Activated CD8-positive, alpha-beta T cell treated with anti-CD3 and anti-CD28 coated beads, Interleukin-2, amount 10 ng/mL, durations not matched to agents 7 days and 5 days (primary cell): ENCODE data around the gene PTPRCAP. TPM values are rescaled to one million over a fixed set of nuclear protein-coding genes. Genes with fewer than 3 reads are reported as not detected.

ENCODE experiments used
- ATAC-seq: fragments of 150-1000 bp; cut with Tn5 transposase; one replicate; pipeline ENCODE4 v1.10.0; 2021; ENCODE audit warnings: moderate library complexity
- CTCF ChIA-PET: fragments of 350-600 bp; sonication (Branson Sonifier 250); formaldehyde crosslinking; loops from one replicate; lab custom pipeline; 2021; ENCODE audit warnings: antibody characterized with exemption; lab: Charles Lee
- POLR2A ChIA-PET: fragments of 350-600 bp; sonication (Branson Sonifier 250); formaldehyde crosslinking; loops from one replicate; lab custom pipeline; 2021; ENCODE audit warnings: antibody characterized with exemption; lab: Charles Lee
- DNase-seq: peaks from one replicate; pipeline ENCODE4 v3.0.0-alpha.2; 2020
- H3K27ac Mint-ChIP-seq: one replicate; pipeline ENCODE4 v1.8.0; 2021; ENCODE audit warnings: mild to moderate bottlenecking, mixed read lengths
- H3K27me3 Mint-ChIP-seq: one replicate; pipeline ENCODE4 v1.8.0; 2021; ENCODE audit warnings: low read depth, mixed read lengths
- H3K36me3 Mint-ChIP-seq: one replicate; pipeline ENCODE4 v1.8.0; 2021; ENCODE audit warnings: low read depth, mixed read lengths
- H3K4me1 Mint-ChIP-seq: one replicate; pipeline ENCODE4 v1.8.0; 2021; ENCODE audit warnings: low read depth, mixed read lengths
- H3K4me3 Mint-ChIP-seq: one replicate; pipeline ENCODE4 v1.8.0; 2021; ENCODE audit warnings: mild to moderate bottlenecking, mixed read lengths
- H3K9me3 Mint-ChIP-seq: one replicate; pipeline ENCODE4 v1.8.0; 2022; ENCODE audit warnings: mixed read lengths; ENCODE audit not compliant: insufficient read depth
- total RNA-seq, 2 experiments: library from RNA; stranded (reverse); gene quantifications; one replicate each; pipeline ENCODE4 v1.2.3, GENCODE V29; 2021

Gene PTPRCAP
- total RNA-seq, 2 experiments from 2014 or later = 445 to 447 TPM

DNA sequence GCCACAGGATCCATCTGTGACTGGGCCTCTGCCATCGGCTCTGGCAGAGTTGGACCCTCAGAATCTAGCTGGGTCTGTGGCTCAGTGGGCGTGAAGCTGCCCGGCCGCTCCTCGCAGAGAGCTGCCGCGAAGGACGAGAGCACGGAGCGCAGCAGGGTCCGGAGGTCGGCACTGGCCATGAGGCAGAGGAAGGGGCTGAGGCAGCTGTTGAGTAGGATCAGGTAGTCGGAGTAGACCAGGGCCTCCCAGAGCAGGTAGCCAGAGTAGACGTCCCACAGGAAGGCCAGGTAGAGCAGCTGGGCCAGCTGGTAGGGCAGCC, 14.1 kb upstream of the PTPRCAP start:
- Mint-ChIP-seq H3K4me1 (peaks cover 9% of the 10 kb centered on the region), H3K27me3 (peaks cover 2% of the 10 kb centered on the region), H3K9me3 (no peaks in the 10 kb centered on the region), H3K27ac (no peak overlapping the region), H3K4me3 (no peak overlapping the region), H3K36me3 (no peaks in the 10 kb centered on the region)
- ChIA-PET POLR2A (interaction anchor here (0.7 to 4.7 kb wide), 5 partner anchors 12 to 23 kb away, joined by 3 to 34 read pairs (median 3); partner anchors contain the start of genes PTPRCAP and RPS6KB2), CTCF (interaction anchor here (1.4 kb wide), 1 partner anchor 69 kb away, joined by 3 read pairs; no protein-coding TSS in a partner anchor)
- ATAC-seq (no peak), DNase-seq (no peak)

DNA sequence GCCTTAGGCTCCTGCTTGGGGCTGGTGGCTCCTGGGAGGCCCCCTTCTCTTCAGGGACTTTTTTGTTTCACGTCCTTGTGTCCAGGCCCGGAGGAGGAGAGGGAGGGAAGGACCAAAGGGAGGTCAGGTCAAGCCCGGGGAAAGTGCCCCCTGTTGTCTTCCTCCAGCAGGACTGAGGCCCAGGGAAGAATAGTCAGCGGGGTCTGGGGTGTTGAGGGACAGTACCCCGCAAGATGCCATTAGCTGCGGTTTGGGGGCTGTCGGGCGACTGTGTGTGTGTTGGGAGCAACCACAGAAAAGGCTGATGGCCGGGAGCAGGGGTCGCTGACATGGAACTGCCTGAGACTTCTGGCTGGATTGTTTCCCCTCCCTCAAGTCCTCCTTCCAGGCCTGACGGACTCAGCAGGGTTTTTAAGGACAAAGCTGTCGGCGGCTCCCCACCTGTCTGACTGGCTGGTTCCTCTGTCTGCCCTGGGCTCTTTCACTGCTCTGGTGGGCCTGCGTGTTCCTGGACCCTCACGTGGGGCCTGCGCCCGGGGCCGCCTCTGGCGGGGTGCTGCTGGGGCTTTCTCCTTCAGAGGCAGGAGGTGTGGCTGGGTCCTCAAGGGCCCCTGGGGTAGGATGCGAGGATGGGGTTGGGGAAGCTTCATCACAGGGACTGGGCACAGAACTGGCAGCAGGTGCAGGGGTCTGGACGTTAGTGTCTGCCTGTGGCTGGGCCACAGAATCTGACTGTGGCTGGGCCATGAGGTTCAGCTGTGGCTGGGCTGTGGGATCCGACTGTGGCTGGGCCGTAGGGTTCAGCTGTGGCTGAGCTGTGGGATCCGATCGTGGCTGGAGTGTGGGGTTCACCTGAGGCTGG, 13.5 kb upstream of the PTPRCAP start:
- POLR2A ChIA-PET = interaction anchor here (0.5 to 4.7 kb wide), 6 partner anchors 10 to 1925 kb away, joined by 3 to 34 read pairs (median 4); partner anchors contain the start of gene PTPRCAP
- Mint-ChIP-seq H3K9me3 (no peaks in the 10 kb centered on the region), H3K36me3 (no peaks in the 10 kb centered on the region), H3K4me1 (peaks cover 12% of the 10 kb centered on the region), H3K27ac (no peak overlapping the region), H3K27me3 (peaks cover 2% of the 10 kb centered on the region), H3K4me3 (no peak overlapping the region)
- no peak for ATAC-seq
- CTCF ChIA-PET = interaction anchor here (1.4 kb wide), 2 partner anchors 68 to 99 kb away, joined by 3 read pairs; no protein-coding TSS in a partner anchor
- DNase-seq = no peak

DNA sequence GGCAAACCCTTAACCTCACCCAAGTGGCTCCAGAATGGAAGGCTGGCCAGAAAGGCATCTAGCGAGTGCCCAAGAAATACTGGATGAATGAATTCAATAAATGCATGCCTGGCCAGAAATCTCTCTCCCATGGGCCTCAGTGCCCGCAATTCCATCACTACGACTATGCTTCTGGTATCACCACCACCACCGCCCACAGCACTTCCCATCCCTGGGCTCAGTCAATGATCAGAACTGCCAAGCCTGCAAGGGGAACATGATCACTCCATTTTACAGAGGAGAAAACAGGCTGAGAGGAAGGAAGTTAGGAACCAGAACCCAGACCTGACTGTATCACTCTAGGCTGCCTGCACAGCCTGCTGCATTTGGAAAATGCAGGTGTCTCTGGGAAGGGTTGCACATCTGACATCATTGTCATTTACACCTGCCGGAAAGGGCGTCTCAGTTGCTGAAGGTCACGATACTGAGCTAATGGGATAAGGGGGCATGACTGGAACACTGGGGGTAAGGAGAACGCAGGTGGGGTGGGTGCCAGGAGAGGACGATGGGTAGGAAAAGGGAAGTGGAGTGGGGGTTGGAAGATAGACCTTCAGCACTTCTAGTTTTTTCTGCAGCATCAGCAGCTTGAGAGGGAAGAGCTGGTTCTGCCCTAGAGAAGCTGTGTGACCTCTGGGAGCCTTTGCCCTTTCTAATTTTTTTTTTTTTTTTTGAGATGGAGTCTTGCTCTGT, 11.8 kb upstream of the PTPRCAP start:
- Mint-ChIP-seq H3K4me1 (peaks cover 28% of the 10 kb centered on the region), H3K36me3 (no peaks in the 10 kb centered on the region), H3K9me3 (no peaks in the 10 kb centered on the region), H3K4me3 (no peak overlapping the region), H3K27ac (no peak overlapping the region), H3K27me3 (peaks cover 2% of the 10 kb centered on the region)
- CTCF ChIA-PET = interaction anchor here (1.4 kb wide), 1 partner anchor 98 kb away, joined by 3 read pairs; no protein-coding TSS in a partner anchor
- DNase-seq = no peak
- ATAC-seq = no peak
- POLR2A ChIA-PET = interaction anchor here (0.7 to 4.7 kb wide), 4 partner anchors 8 to 41 kb away, joined by 3 to 34 read pairs (median 4); partner anchors contain the start of gene PTPRCAP

DNA sequence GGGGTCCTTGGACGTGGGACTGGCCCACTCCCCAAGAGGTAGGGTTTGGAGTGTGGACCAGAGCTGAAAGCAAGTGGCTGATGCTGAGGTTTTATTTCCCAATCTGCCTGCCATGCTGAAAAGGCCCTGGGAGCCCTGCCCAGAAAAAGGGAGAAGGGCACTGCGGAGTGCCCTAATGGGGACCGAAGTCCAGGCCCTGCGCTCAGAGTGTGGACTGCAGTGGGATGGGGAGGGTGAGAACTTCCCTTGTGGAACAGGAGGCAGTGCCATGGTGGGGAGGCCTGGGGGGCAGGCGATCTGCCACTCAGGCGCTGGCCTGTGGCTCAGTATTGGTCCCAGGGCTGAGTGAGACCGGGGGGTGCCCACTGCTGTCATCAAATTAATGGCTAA, 10.7 kb upstream of the PTPRCAP start:
- H3K36me3 Mint-ChIP-seq = no peaks in the 10 kb centered on the region
- H3K4me3 Mint-ChIP-seq = no peak overlapping the region
- no peak overlapping the region for H3K27ac Mint-ChIP-seq
- POLR2A ChIA-PET = interaction anchor here (1.0 kb wide), 2 partner anchors 17 to 40 kb away, joined by 3 read pairs; no protein-coding TSS in a partner anchor
- H3K27me3 Mint-ChIP-seq = peaks cover 2% of the 10 kb centered on the region
- DNase-seq (no peak), ATAC-seq (no peak)
- no peaks in the 10 kb centered on the region for H3K9me3 Mint-ChIP-seq
- H3K4me1 Mint-ChIP-seq = peaks cover 35% of the 10 kb centered on the region
- CTCF ChIA-PET = interaction anchor here (1.0 kb wide), 1 partner anchor 11 kb away, joined by 3 read pairs; no protein-coding TSS in a partner anchor

DNA sequence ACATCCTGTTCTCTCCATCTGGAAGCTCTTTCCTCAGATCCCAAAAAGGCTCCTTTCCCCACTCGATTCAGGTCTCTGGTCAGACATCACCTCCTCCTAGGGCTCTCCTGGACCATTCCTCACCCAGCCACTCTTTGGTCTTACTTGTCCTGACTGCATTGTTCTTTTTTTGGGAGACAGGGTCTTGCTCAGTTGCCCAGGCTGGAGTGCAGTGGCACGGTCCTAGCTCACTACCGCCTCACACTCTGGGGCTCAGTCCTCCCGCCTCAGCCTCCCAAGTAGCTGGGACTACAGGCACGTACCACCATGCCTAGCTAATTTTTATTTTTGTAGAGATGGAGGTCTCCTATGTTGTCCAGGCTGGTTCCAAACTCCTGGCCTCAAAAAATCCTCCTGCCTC, 8.0 kb upstream of the PTPRCAP start:
- H3K9me3 Mint-ChIP-seq = no peaks in the 10 kb centered on the region
- ChIA-PET CTCF (no interaction called here), POLR2A (interaction anchor here (1.0 to 1.9 kb wide), 3 partner anchors 8 to 28 kb away, joined by 3 to 6 read pairs (median 6); partner anchors contain the start of gene PTPRCAP)
- H3K27me3 Mint-ChIP-seq = peaks cover 2% of the 10 kb centered on the region
- H3K4me1 Mint-ChIP-seq = peaks cover 54% of the 10 kb centered on the region
- H3K4me3 Mint-ChIP-seq = peak overlapping the region; percentile 40
- H3K36me3 Mint-ChIP-seq = peaks cover 6% of the 10 kb centered on the region
- peak overlapping the region; percentile 63 for H3K27ac Mint-ChIP-seq
- ATAC-seq (no peak), DNase-seq (no peak)

DNA sequence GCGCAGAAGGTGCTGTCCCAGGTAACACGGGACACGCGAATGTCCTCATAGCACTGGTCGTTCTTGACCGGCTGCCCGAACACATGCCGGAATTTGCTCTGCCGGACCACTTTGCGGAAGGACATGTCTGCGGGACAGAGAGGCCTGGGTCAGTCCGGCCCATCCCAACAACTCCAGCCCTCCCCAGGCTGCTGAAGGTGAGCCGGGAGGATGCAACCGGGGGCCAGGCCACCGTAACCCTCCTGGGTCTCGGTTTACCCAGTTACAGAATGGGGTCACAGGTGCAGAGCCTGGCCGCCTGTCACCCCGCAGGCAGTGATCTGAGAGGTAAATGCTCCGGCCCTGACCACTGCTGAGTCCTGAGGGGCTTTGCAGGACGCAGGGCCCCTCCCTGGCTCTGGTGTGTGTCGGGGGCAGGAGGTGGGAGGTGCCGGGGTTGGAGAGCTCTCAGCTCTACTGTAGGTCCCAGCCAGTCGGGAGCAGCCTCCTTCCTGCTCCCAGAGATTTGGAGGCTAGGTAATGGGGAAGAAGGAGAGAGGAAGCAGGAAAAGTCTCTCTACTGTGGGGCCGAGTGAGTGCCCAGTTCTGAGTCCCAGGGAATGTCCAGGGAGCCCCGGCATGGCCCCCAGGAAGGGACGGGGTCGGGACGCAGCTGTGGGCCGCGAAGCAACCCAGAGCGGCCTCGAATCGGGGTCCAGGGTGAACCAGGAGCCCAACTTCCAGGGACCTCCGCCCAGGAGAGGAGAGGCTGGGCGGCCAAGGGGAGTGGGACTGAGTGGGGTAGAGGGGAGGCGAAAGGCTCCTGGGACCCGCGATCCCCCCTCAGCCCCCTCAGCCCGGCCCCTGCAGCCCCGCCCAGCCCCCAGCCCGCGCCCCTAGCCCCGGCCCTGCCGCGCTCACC, 5.3 kb upstream of the PTPRCAP start:
- POLR2A ChIA-PET = no interaction called here

DNA sequence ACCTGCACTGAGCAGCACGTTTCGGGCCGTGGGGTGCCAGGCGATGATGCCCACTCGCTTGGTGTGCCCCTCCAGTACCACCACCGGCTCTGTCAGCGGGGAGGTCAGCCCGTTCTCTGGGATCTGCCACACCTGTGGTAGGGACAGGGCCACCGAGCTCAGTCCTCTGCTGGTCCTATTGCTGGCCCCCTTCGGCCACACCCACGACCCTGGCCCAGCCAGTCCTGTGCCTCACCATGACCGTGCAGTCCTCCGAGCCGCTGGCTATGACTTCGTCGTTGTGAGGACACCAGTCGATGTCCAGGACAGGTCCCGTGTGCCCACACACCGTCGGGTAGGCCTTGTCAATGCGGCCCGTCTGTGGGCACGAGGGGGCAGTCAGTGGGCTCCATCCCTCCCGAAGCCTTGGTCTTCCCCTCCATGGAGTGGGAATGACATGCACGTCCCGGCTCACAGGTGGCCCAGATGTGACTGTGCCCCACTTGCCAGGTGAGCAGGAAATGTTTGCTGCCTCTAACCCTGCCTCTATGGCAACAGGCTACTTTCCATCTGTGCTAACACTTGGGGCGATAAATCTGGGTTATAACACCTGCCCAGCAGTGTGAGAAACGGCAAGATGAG, 4.4 kb upstream of the PTPRCAP start:
- Mint-ChIP-seq H3K27ac (peak overlapping the region; percentile 68), H3K9me3 (no peaks in the 10 kb centered on the region), H3K4me1 (peaks cover 67% of the 10 kb centered on the region), H3K27me3 (no peaks in the 10 kb centered on the region), H3K4me3 (peak overlapping the region; percentile 58), H3K36me3 (peaks cover 36% of the 10 kb centered on the region)
- DNase-seq = no peak
- ChIA-PET CTCF (no interaction called here), POLR2A (interaction anchor here (0.9 to 1.8 kb wide), 3 partner anchors 8 to 33 kb away, joined by 3 to 5 read pairs (median 4); no protein-coding TSS in a partner anchor)
- no peak for ATAC-seq

More for the DNA sequence above, 5.3 kb upstream of the PTPRCAP start:
- peak overlapping the region; percentile 58 for H3K4me3 Mint-ChIP-seq
- CTCF ChIA-PET = no interaction called here
- H3K36me3 Mint-ChIP-seq = peaks cover 28% of the 10 kb centered on the region
- H3K4me1 Mint-ChIP-seq = peaks cover 67% of the 10 kb centered on the region
- ATAC-seq = no peak
- DNase-seq = no peak
- H3K9me3 Mint-ChIP-seq = no peaks in the 10 kb centered on the region
- peak overlapping the region; percentile 81 for H3K27ac Mint-ChIP-seq
- peaks cover 2% of the 10 kb centered on the region for H3K27me3 Mint-ChIP-seq

DNA sequence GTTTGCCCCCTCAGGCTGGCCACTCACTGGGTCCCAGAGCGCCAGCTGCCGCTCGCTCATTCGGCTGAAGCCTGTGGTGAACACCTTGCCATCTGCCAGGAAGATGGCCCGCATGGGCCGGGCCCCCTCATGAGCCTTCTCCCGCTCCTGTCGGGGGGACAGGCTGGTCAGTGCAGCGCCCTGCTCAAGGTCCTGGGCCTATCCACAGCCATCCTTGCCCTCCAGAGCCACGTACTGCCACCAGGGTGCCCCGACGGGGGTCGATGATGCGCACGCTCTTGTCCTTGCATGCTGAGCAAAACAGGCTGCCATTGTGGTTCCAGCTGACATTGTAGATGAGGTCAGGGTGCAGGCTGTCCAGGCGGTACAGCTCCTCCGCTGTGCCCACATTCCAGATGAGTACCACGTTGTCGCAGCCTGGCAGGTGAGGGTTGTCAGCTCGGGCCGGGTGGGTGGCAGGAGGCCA, 3.6 kb upstream of the PTPRCAP start:
- H3K4me3 Mint-ChIP-seq = peak overlapping the region; percentile 5
- no peak for ATAC-seq
- no peak for DNase-seq
- H3K27ac Mint-ChIP-seq = peak overlapping the region; percentile 96
- CTCF ChIA-PET = no interaction called here
- H3K9me3 Mint-ChIP-seq = no peaks in the 10 kb centered on the region
- POLR2A ChIA-PET = interaction anchor here (0.7 to 1.8 kb wide), 6 partner anchors 9 to 44 kb away, joined by 3 to 5 read pairs (median 4); partner anchors contain the start of gene TBC1D10C
- H3K36me3 Mint-ChIP-seq = peaks cover 42% of the 10 kb centered on the region
- peaks cover 65% of the 10 kb centered on the region for H3K4me1 Mint-ChIP-seq
- no peaks in the 10 kb centered on the region for H3K27me3 Mint-ChIP-seq

DNA sequence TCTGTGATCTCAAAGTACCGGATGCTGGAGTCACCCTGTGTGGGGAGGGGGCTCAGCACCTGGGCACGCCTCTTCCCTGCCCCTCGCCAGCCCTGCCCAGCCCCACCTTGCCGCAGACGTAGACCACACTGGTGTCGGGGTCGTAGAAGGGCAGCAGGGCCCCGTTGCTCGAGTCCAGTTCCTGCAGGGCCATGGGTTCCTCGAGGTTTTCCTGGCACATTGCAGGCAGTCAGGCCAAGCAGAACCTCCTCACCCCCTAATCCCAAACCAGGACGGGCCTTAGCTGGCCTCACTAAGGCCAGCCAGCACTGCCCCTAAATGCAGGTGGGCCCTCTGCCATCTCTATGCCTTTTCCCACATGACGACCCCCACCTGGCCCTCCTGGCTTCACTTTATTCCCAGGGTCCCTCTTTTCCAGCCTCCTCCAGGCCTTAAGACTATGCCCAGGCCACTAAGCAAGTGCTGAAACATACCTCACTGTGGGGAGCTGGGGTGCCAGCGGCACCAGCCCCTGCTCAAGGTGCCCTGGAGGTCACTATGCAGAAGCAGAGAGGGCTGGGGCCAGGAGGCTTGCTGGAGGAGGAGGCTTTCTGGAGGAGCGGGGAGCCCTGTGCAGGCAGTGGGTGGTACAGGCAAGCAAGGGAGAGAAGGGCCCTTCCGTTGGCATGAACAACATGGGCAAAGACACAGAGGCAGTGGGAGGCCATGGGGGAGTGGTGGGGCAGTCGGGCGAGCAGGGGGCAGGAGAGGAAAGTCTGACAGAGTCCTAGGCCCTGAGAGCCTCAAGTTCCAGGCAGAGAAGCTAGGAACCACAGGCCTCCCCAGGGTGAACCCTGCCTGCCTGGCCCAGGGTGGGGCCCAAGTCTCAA, 3.0 kb upstream of the PTPRCAP start:
- ATAC-seq (no peak), DNase-seq (no peak)
- no peaks in the 10 kb centered on the region for H3K27me3 Mint-ChIP-seq
- peak overlapping the region; percentile 96 for H3K27ac Mint-ChIP-seq
- ChIA-PET CTCF (interaction anchor here (2.2 kb wide), 1 partner anchor 33 kb away, joined by 7 read pairs; no protein-coding TSS in a partner anchor), POLR2A (interaction anchor here (0.7 to 8.9 kb wide), 7 partner anchors 10 to 44 kb away, joined by 3 to 84 read pairs (median 4); partner anchors contain the start of genes AIP and TBC1D10C)
- peaks cover 60% of the 10 kb centered on the region for H3K4me1 Mint-ChIP-seq
- peak overlapping the region; percentile 84 for H3K4me3 Mint-ChIP-seq
- H3K36me3 Mint-ChIP-seq = peaks cover 48% of the 10 kb centered on the region
- no peaks in the 10 kb centered on the region for H3K9me3 Mint-ChIP-seq
